DOHH2 (cell line): ENCODE results near the gene DOCK4.

Source experiments
- EZH2phosphoT487 ChIP-seq: fragments of 200-600 bp; sonication (generic); IDR thresholded peaks from 2 replicates; pipeline ENCODE4 v1.6.1; 2017; ENCODE audit warnings: borderline replicate concordance, mild to moderate bottlenecking, antibody characterized with exemption, low read length, moderate library complexity, mixed read lengths
- TF ChIP-seq, protein P1 (sequence below): fragments of 200-600 bp; sonication (generic); IDR thresholded peaks from one replicate; pipeline ENCODE4 v1.5.1; 2014; ENCODE audit warnings: antibody characterized with exemption, mild to moderate bottlenecking, low read depth, low read length; ENCODE audit not compliant: poor library complexity, severe bottlenecking

DNA sequence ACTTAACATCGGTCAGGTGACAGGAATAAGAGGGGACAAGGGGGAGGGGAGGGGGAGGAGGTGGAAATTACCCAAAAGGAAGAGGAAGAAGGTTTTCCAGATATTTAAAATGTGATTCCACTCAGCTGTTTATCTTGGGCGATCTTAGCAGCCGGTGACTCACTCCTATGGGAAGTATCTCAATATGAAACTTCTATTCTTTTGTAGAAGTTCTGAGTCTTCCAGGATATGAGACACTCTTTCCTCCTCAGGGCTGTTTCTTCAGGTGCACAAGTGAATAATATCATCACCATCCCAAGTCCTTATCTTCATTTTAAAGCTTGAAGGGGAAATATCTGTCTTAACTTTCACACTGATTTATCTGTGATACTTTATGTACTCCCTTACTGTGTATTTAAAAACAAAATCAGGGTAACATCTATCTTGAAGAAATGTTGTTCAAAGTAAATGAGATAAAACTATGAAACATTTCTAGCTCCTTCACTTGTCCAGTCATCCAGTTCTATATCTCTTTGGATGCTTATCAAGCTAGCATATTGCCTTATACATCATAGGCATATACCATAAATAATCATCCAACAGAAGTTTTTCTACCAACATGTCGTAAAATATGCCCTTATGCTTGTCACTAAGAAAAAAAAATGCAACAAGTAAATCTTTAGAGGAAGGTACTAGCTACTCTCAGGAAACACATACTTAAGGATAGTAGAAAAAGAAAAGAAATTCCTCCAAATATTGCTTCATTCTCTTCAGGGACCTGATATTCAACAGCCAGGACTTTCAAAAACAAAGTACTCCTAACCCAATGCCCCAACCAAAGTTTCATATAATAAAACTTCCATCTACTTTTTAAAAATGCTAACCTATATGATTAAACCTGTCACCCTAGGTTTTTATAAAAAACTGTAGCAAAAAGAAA, 13.7 kb downstream of the DOCK4 start:
- TF ChIP-seq, protein P1, sequence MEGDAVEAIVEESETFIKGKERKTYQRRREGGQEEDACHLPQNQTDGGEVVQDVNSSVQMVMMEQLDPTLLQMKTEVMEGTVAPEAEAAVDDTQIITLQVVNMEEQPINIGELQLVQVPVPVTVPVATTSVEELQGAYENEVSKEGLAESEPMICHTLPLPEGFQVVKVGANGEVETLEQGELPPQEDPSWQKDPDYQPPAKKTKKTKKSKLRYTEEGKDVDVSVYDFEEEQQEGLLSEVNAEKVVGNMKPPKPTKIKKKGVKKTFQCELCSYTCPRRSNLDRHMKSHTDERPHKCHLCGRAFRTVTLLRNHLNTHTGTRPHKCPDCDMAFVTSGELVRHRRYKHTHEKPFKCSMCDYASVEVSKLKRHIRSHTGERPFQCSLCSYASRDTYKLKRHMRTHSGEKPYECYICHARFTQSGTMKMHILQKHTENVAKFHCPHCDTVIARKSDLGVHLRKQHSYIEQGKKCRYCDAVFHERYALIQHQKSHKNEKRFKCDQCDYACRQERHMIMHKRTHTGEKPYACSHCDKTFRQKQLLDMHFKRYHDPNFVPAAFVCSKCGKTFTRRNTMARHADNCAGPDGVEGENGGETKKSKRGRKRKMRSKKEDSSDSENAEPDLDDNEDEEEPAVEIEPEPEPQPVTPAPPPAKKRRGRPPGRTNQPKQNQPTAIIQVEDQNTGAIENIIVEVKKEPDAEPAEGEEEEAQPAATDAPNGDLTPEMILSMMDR = no peak
- no peak for TF ChIP-seq EZH2phosphoT487
